Adrenal gland (tissue), 5 donors: ENCODE measurements around the gene LRRC9.

Experiments
- POLR2A ChIP-seq, 2 donors: fragments of 450-650 bp; IDR thresholded peaks; one replicate each; pipeline ENCODE4 v1.6.1; 2017; ENCODE audit warnings: antibody characterized with exemption in 2 of 2, mild to moderate bottlenecking in 2 of 2, moderate library complexity in 1 of 2
- TF ChIP-seq, protein P1 (sequence below), 6 experiments: fragments of 450-650 bp in 4 of 6; fragments of 200-600 bp in 2 of 6; sonication (generic) in 1 of 6; IDR thresholded peaks; 1 replicate in 5 of 6; 2 replicates in 1 of 6; pipeline versions ENCODE4 v1.5.1 to v1.8.0; 2016 to 2021; ENCODE audit warnings: antibody characterized with exemption in 6 of 6, mild to moderate bottlenecking in 2 of 6, moderate library complexity in 1 of 6
- donor health status: DM: no; HTN: no; CAD: no.

GRCh38 chr14:59981564-59981963, 61.6 kb downstream of the LRRC9 start:
- TF ChIP-seq, protein P1, sequence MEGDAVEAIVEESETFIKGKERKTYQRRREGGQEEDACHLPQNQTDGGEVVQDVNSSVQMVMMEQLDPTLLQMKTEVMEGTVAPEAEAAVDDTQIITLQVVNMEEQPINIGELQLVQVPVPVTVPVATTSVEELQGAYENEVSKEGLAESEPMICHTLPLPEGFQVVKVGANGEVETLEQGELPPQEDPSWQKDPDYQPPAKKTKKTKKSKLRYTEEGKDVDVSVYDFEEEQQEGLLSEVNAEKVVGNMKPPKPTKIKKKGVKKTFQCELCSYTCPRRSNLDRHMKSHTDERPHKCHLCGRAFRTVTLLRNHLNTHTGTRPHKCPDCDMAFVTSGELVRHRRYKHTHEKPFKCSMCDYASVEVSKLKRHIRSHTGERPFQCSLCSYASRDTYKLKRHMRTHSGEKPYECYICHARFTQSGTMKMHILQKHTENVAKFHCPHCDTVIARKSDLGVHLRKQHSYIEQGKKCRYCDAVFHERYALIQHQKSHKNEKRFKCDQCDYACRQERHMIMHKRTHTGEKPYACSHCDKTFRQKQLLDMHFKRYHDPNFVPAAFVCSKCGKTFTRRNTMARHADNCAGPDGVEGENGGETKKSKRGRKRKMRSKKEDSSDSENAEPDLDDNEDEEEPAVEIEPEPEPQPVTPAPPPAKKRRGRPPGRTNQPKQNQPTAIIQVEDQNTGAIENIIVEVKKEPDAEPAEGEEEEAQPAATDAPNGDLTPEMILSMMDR (IDR thresholded peaks at IDR 0.05), result no peak
- no peak for TF ChIP-seq POLR2A (IDR thresholded peaks at IDR 0.05)
